Thoracic aorta (tissue), 2 donors: ENCODE measurements around the gene RELN. TPM values are rescaled to one million over a fixed set of nuclear protein-coding genes. Genes with fewer than 3 reads are reported as not detected.

ENCODE experiments used
- ATAC-seq: fragments of 150-250 bp; one replicate; pipeline ENCODE4 v1.8.0; 2017; ENCODE audit warnings: low read depth; ENCODE audit not compliant: insufficient number of reproducible peaks, low FRiP score
- DNase-seq: peaks from one replicate; pipeline ENCODE4 v3.0.0-alpha.2; 2020; ENCODE audit warnings: low spot score
- H3K27ac ChIP-seq, 2 donors: fragments of 200-600 bp; sonication (generic); 1 replicate in 1 of 2; 2 replicates in 1 of 2; pipeline ENCODE4 v1.5.1; 2016; ENCODE audit warnings: mild to moderate bottlenecking in 2 of 2, moderate library complexity in 2 of 2
- H3K27me3 ChIP-seq: fragments of 200-600 bp; sonication (generic); replicated peaks from 2 replicates; pipeline ENCODE4 v1.6.0; 2016; ENCODE audit warnings: mild to moderate bottlenecking; ENCODE audit not compliant: insufficient read depth
- H3K36me3 ChIP-seq: fragments of 200-600 bp; sonication (generic); one replicate; pipeline ENCODE4 v1.5.1; 2016
- H3K4me1 ChIP-seq, 2 donors: fragments of 200-600 bp; sonication (generic); 1 replicate in 1 of 2; 2 replicates in 1 of 2; pipeline versions ENCODE4 v1.5.1 to v1.6.0; 2016; ENCODE audit warnings: low read depth in 2 of 2, mild to moderate bottlenecking in 1 of 2; ENCODE audit not compliant: control insufficient read depth in 1 of 2
- H3K4me3 ChIP-seq: fragments of 200-600 bp; sonication (generic); 2 replicates; pipeline ENCODE4 v1.5.1; 2016; ENCODE audit warnings: mild to moderate bottlenecking
- H3K9me3 ChIP-seq: fragments of 200-600 bp; sonication (generic); 2 replicates; pipeline ENCODE4 v1.5.1; 2016
- total RNA-seq, 2 donors: library from RNA; depleted of rRNA; stranded (reverse); fragments of >200 nt; gene quantifications; one replicate each; pipeline versions ENCODE4 v1.1.0 to v1.2.3, GENCODE V29; 2016
- TF ChIP-seq, protein P1 (sequence below): fragments of 200-600 bp; sonication (generic); IDR thresholded peaks from one replicate; pipeline ENCODE4 v1.5.1; 2019; ENCODE audit warnings: antibody characterized with exemption

RELN gene
- total RNA-seq, 2 donors from 2014 or later: 0.49 to 5.1 TPM

GRCh38 chr7:103609778-103610177 is 379.7 kb downstream of the RELN start:
- TF ChIP-seq, protein P1, sequence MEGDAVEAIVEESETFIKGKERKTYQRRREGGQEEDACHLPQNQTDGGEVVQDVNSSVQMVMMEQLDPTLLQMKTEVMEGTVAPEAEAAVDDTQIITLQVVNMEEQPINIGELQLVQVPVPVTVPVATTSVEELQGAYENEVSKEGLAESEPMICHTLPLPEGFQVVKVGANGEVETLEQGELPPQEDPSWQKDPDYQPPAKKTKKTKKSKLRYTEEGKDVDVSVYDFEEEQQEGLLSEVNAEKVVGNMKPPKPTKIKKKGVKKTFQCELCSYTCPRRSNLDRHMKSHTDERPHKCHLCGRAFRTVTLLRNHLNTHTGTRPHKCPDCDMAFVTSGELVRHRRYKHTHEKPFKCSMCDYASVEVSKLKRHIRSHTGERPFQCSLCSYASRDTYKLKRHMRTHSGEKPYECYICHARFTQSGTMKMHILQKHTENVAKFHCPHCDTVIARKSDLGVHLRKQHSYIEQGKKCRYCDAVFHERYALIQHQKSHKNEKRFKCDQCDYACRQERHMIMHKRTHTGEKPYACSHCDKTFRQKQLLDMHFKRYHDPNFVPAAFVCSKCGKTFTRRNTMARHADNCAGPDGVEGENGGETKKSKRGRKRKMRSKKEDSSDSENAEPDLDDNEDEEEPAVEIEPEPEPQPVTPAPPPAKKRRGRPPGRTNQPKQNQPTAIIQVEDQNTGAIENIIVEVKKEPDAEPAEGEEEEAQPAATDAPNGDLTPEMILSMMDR: no peak
- no peaks in the 10 kb centered on the region for H3K36me3 ChIP-seq
- DNase-seq (no peak), ATAC-seq (no peak)
- H3K27me3 ChIP-seq: no peaks in the 10 kb centered on the region
- H3K27ac ChIP-seq: no peak overlapping the region
- no peaks in the 10 kb centered on the region for H3K9me3 ChIP-seq
- no peak overlapping the region for H3K4me3 ChIP-seq
- H3K4me1 ChIP-seq: peaks cover 0 to 4% of the 10 kb centered on the region in 2 donors

DNA sequence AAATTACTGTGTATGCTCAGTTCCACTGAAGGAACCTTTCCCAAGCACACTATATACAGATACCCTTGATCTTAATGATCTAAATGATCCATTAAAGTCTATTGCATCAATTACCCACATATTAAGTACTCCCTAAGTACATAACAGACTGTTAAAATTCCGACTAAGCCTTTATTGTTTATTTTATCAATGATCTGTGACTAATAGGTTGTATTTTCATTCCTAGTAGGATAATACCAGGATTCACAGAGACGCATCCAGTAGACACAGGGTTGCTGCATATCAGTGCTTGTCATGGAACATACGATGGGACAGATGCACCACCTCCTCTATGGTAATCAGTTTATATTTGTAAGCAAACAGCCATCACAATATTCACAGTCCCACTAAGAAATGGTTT is 383.8 kb downstream of the RELN start:
- Histone ChIP-seq H3K27ac (no peak overlapping the region), H3K36me3 (no peaks in the 10 kb centered on the region), H3K27me3 (no peaks in the 10 kb centered on the region), H3K9me3 (no peaks in the 10 kb centered on the region), H3K4me3 (no peak overlapping the region), H3K4me1 (no peaks in the 10 kb centered on the region)
- DNase-seq (no peak), ATAC-seq (no peak)
- TF ChIP-seq, protein P1: no peak

DNA sequence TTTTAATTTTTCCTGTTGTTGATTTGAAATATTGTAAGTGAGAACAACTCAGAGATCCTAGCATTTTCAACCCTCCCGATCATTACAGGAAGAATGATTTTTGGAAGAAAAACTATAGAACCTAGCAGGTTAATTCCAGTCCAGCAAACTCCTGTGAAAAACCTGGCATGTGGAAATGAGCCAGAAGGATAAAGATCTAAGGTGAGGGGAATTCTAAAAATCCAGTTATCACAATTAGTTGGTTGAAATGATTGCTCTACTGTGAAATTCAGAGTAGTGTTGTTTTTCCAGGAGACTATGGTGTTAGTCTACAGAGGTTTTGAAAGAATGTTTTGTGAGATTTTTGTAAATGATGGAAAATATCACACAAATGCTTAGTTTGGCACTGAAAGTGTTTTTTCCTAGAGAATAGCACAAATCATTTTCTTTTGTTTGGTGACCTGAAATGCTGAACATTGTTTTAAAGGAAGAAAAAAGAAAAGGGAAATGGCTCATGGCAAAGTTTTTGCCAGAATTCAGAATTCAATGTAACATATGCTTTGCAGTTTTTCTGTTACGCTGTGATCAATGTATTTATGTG is 391.0 kb downstream of the RELN start:
- ATAC-seq: no peak
- Histone ChIP-seq H3K36me3 (no peaks in the 10 kb centered on the region), H3K27me3 (no peaks in the 10 kb centered on the region), H3K4me1 (no peaks in the 10 kb centered on the region), H3K4me3 (no peak overlapping the region), H3K27ac (no peak overlapping the region), H3K9me3 (no peaks in the 10 kb centered on the region)
- no peak for DNase-seq
- TF ChIP-seq, protein P1: no peak

DNA sequence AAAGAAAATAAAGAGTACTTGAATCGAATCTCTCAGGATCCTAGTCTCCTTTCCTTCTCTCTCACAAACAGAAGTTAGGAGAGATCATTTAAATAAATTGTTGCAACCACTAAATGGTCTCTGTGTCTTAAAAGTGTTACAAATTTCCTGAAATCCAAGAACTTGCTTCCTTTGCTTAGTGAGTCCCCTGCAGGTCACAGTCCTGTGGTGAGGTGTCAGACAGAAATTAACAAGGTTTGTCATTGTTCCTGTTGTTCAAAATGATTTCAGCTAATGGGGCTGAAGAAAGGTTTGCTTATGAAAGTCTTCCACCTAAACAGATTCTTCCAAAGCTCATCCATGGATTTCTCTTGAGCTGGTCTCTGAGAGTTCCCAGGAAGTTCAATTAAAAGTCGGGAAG is 391.9 kb downstream of the RELN start:
- TF ChIP-seq, protein P1: no peak
- no peak for ATAC-seq
- no peak overlapping the region for H3K4me3 ChIP-seq

DNA sequence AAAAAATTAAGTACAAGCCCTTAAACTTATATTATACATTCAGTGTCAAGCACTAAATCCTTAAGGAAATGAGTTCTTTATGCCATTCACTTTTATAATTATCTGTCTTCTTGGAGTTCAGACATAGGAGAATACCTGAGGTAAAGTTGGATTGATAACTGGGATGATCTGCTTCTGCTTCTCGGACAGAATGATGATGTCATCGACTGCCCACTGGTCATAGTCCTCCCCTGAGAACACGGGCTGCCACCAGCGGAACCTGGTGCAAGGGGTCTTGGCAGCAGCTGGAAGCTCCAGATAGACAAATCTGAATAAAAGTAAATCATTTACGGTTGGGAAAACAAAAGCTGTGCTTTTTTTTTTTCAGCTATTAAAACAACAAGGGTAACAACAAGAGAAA is 395.3 kb downstream of the RELN start:
- DNase-seq (no peak), ATAC-seq (no peak)
- Histone ChIP-seq H3K27me3 (no peaks in the 10 kb centered on the region), H3K27ac (no peak overlapping the region), H3K36me3 (no peaks in the 10 kb centered on the region), H3K9me3 (no peaks in the 10 kb centered on the region), H3K4me1 (no peaks in the 10 kb centered on the region), H3K4me3 (no peak overlapping the region)
- TF ChIP-seq, protein P1: no peak

More for the DNA sequence above, 391.9 kb downstream of the RELN start:
- no peak overlapping the region for H3K27ac ChIP-seq
- H3K4me1 ChIP-seq: no peaks in the 10 kb centered on the region
- no peaks in the 10 kb centered on the region for H3K27me3 ChIP-seq
- no peak for DNase-seq
- H3K9me3 ChIP-seq: no peaks in the 10 kb centered on the region
- no peaks in the 10 kb centered on the region for H3K36me3 ChIP-seq
